Fibroblast of villous mesenchyme (primary cell): Measurements from ENCODE around the gene HOMER3. TPM values are rescaled to one million over a fixed set of nuclear protein-coding genes. Genes with fewer than 3 reads are reported as not detected.
"Not testable (repeated sequence)": the region's sequence is repeated elsewhere in the genome, so short reads cannot be mapped to it uniquely, and the experiment has no call there.

Experiments
- DNase-seq: peaks from one replicate; pipeline ENCODE4 v3.0.0-alpha.2; 2010; ENCODE audit warnings: low read depth
- H3K4me3 ChIP-seq: 2 replicates; pipeline ENCODE4 v1.5.1; 2011; ENCODE audit warnings: low read depth, mild to moderate bottlenecking, low read length
- CTCF ChIP-seq: IDR thresholded peaks from 2 replicates; pipeline ENCODE4 v1.5.1; 2012; ENCODE audit warnings: low read depth, mild to moderate bottlenecking, low read length; ENCODE audit not compliant: insufficient read depth
- total RNA-seq: library from RNA; depleted of rRNA; stranded (reverse); fragments of >200 nt; gene quantifications from 2 replicates; pipeline ENCODE4 v1.2.3, GENCODE V29; 2012

HOMER3 gene
- total RNA-seq, 1 donor, result 58.3 TPM

- H3K4me3 ChIP-seq, result no peak overlapping the region
- no peak for TF ChIP-seq CTCF
- no peak for DNase-seq
Measured at GRCh38 chr19:18903156-18904037, 37.6 kb downstream of the HOMER3 start.

- not testable (repeated sequence) for H3K4me3 ChIP-seq, DNase-seq
Measured at GRCh38 chr19:18902519-18902918, 38.5 kb downstream of the HOMER3 start.

GRCh38 chr19:18901491-18901890 is 39.5 kb downstream of the HOMER3 start:
- no peak for DNase-seq
- no peak for TF ChIP-seq CTCF
- H3K4me3 ChIP-seq, result no peak overlapping the region

- H3K4me3 ChIP-seq, result no peak overlapping the region
- no peak for DNase-seq
- no peak for TF ChIP-seq CTCF
Measured at GRCh38 chr19:18900700-18901481, 40.1 kb downstream of the HOMER3 start.

GRCh38 chr19:18899624-18900560 is 41.1 kb downstream of the HOMER3 start:
- no peak for DNase-seq
- H3K4me3 ChIP-seq, result no peak overlapping the region
- TF ChIP-seq CTCF, result no peak

- no peak for TF ChIP-seq CTCF
- no peak for DNase-seq
- H3K4me3 ChIP-seq, result no peak overlapping the region
Measured at GRCh38 chr19:18898607-18899408, 42.2 kb downstream of the HOMER3 start.
